MCF 10A (cell line): ENCODE results near the gene GGA3. TPM values are rescaled to one million over a fixed set of nuclear protein-coding genes. Genes with fewer than 3 reads are reported as not detected.

ENCODE experiments used
- Bru-seq: library from RNA; stranded (reverse); fragments of 400-500 nt; gene quantifications from one replicate; lab custom pipeline; 2021; lab: Mats Ljungman, UMichigan
- BruChase-seq, 2 experiments: library from RNA; stranded (reverse); fragments of 400-500 nt; gene quantifications; one replicate each; lab custom pipeline; 2021; lab: Mats Ljungman, UMichigan
- BruUV-seq: library from RNA; stranded (reverse); fragments of 400-500 nt; replicated peaks from 2 replicates; lab custom pipeline; 2021; lab: Mats Ljungman, UMichigan
- CTCF ChIA-PET: fragments of 300-600 bp; sonication (Branson Sonifier 250); formaldehyde crosslinking; extraction: SDS; loops from one replicate; lab custom pipeline; 2021; ENCODE audit warnings: antibody characterized with exemption, inconsistent platforms; lab: Yijun Ruan, JAX
- POLR2A ChIA-PET: fragments of 300-600, 350-650 bp; sonication (Branson Sonifier 250); formaldehyde crosslinking; extraction: SDS; loops from one replicate; lab custom pipeline; 2020; ENCODE audit warnings: antibody characterized with exemption, inconsistent platforms; lab: Yijun Ruan, JAX
- DNase-seq: peaks from one replicate; pipeline ENCODE4 v3.0.0-alpha.2; 2018; ENCODE audit not compliant: unreplicated experiment
- H3K27ac Mint-ChIP-seq: one replicate; pipeline ENCODE4 v1.8.0; 2022; ENCODE audit warnings: mild to moderate bottlenecking, low read depth, mixed read lengths; ENCODE audit not compliant: unreplicated experiment
- H3K27me3 Mint-ChIP-seq: one replicate; pipeline ENCODE4 v1.8.0; 2022; ENCODE audit warnings: mixed read lengths; ENCODE audit not compliant: insufficient read depth, unreplicated experiment
- H3K36me3 Mint-ChIP-seq: one replicate; pipeline ENCODE4 v1.8.0; 2022; ENCODE audit warnings: mild to moderate bottlenecking, moderate library complexity, mixed read lengths; ENCODE audit not compliant: insufficient read depth, unreplicated experiment
- H3K4me1 Mint-ChIP-seq: one replicate; pipeline ENCODE4 v1.8.0; 2022; ENCODE audit warnings: mixed read lengths; ENCODE audit not compliant: insufficient read depth, unreplicated experiment
- H3K4me3 Mint-ChIP-seq: one replicate; pipeline ENCODE4 v1.8.0; 2022; ENCODE audit warnings: mild to moderate bottlenecking, moderate library complexity, mixed read lengths; ENCODE audit not compliant: unreplicated experiment
- H3K9me3 Mint-ChIP-seq: one replicate; pipeline ENCODE4 v1.8.0; 2022; ENCODE audit warnings: mixed read lengths; ENCODE audit not compliant: unreplicated experiment
- intact Hi-C: fragments of 100-400 bp; cut with micrococcal nuclease; formaldehyde crosslinking; loops from 2 replicates; pipeline ENCODE4 v1.14.1; 2022
- long read RNA-seq: library from polyadenylated mRNA; stranded (forward); transcript quantifications from one replicate; pipeline ENCODE4 v2.0.0, GENCODE V29; 2022
- total RNA-seq: library from RNA; stranded (reverse); gene quantifications from 2 replicates; pipeline ENCODE4 v1.2.3, GENCODE V29; 2022
- TF ChIP-seq, protein P1 (sequence below): fragments of 200-600 bp; IDR thresholded peaks from one replicate; pipeline ENCODE4 v1.8.0; 2022; ENCODE audit warnings: antibody characterized with exemption, mild to moderate bottlenecking; ENCODE audit not compliant: unreplicated experiment

GGA3 gene, protein sequence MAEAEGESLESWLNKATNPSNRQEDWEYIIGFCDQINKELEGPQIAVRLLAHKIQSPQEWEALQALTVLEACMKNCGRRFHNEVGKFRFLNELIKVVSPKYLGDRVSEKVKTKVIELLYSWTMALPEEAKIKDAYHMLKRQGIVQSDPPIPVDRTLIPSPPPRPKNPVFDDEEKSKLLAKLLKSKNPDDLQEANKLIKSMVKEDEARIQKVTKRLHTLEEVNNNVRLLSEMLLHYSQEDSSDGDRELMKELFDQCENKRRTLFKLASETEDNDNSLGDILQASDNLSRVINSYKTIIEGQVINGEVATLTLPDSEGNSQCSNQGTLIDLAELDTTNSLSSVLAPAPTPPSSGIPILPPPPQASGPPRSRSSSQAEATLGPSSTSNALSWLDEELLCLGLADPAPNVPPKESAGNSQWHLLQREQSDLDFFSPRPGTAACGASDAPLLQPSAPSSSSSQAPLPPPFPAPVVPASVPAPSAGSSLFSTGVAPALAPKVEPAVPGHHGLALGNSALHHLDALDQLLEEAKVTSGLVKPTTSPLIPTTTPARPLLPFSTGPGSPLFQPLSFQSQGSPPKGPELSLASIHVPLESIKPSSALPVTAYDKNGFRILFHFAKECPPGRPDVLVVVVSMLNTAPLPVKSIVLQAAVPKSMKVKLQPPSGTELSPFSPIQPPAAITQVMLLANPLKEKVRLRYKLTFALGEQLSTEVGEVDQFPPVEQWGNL
- total RNA-seq = 32.7 and 39.5 TPM in 2 replicates
- Bru-seq, nascent RNA = percentile 68 among the genes with signal in this experiment
- percentile 82 among the genes with signal in this experiment for BruChase-seq, experiment 1, labeled RNA remaining after a 6-hour chase
- percentile 83 among the genes with signal in this experiment for BruChase-seq, experiment 2, labeled RNA remaining after a 2-hour chase
- long read RNA-seq, full-length matches to known transcripts = 17 of 47 reads
- long read RNA-seq, partial matches to known transcripts = 8 of 47 reads
- long read RNA-seq, other reads (novel, unspliced or antisense) = 22 of 47 reads

- no peaks in the 10 kb centered on the region for H3K27me3 Mint-ChIP-seq
- intact Hi-C loops = no loop called here
- POLR2A ChIA-PET = interaction anchor here (0.5 to 6.0 kb wide), 36 partner anchors 10 to 519 kb away, joined by 3 to 142 read pairs (median 4); partner anchors contain the start of genes ARMC7, FDXR, GRB2 and JPT1
- peak within 1 kb of the TSS; percentile 100 for H3K27ac Mint-ChIP-seq
- no peaks in the 10 kb centered on the region for H3K9me3 Mint-ChIP-seq
- TF ChIP-seq, protein P1, sequence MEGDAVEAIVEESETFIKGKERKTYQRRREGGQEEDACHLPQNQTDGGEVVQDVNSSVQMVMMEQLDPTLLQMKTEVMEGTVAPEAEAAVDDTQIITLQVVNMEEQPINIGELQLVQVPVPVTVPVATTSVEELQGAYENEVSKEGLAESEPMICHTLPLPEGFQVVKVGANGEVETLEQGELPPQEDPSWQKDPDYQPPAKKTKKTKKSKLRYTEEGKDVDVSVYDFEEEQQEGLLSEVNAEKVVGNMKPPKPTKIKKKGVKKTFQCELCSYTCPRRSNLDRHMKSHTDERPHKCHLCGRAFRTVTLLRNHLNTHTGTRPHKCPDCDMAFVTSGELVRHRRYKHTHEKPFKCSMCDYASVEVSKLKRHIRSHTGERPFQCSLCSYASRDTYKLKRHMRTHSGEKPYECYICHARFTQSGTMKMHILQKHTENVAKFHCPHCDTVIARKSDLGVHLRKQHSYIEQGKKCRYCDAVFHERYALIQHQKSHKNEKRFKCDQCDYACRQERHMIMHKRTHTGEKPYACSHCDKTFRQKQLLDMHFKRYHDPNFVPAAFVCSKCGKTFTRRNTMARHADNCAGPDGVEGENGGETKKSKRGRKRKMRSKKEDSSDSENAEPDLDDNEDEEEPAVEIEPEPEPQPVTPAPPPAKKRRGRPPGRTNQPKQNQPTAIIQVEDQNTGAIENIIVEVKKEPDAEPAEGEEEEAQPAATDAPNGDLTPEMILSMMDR = no peak
- CTCF ChIA-PET = interaction anchor here (0.6 to 3.7 kb wide), 7 partner anchors 9 to 823 kb away, joined by 3 to 38 read pairs (median 4); partner anchors contain the start of gene MIF4GD
- DNase-seq = peak; percentile 94
- BruUV-seq = no TSS peak
- peaks cover 48% of the 10 kb centered on the region for H3K36me3 Mint-ChIP-seq
- peaks cover 46% of the 10 kb centered on the region for H3K4me1 Mint-ChIP-seq
- H3K4me3 Mint-ChIP-seq = peak within 1 kb of the TSS; percentile 100
Measured at GRCh38 chr17:75261336-75262111, at the start of gene GGA3, which contains the start of gene MRPS7. Gene GGA3 (minus strand): TSS chr17:75261606. CDS start chr17:75261587, 19 bp downstream. Gene MRPS7 (plus strand): TSS chr17:75261879. CDS start chr17:75261901, 22 bp downstream.

- CTCF ChIA-PET = interaction anchor here (0.9 kb wide), 1 partner anchor 14 kb away, joined by 7 read pairs; no protein-coding TSS in a partner anchor
- Mint-ChIP-seq H3K9me3 (no peaks in the 10 kb centered on the region), H3K27ac (no peak overlapping the region), H3K36me3 (peaks cover 6% of the 10 kb centered on the region), H3K4me3 (no peak overlapping the region), H3K4me1 (peaks cover 9% of the 10 kb centered on the region), H3K27me3 (no peaks in the 10 kb centered on the region)
- TF ChIP-seq, protein P1 = no peak
- DNase-seq = no peak
- POLR2A ChIA-PET = interaction anchor here (0.5 to 1.7 kb wide), 5 partner anchors 11 to 46 kb away, joined by 3 to 4 read pairs (median 3); partner anchors contain the start of gene SLC25A19
- intact Hi-C loops = no loop called here
- no TSS peak for BruUV-seq
Measured at GRCh38 chr17:75308732-75309629, 47.6 kb upstream of the GGA3 start.

- TF ChIP-seq, protein P1 = no peak
- peaks cover 6% of the 10 kb centered on the region for H3K36me3 Mint-ChIP-seq
- no peak overlapping the region for H3K4me3 Mint-ChIP-seq
- intact Hi-C loops = no loop called here
- no peaks in the 10 kb centered on the region for H3K27me3 Mint-ChIP-seq
- no peaks in the 10 kb centered on the region for H3K9me3 Mint-ChIP-seq
- POLR2A ChIA-PET = interaction anchor here (1.0 to 1.7 kb wide), 2 partner anchors 12 to 27 kb away, joined by 3 read pairs; no protein-coding TSS in a partner anchor
- CTCF ChIA-PET = interaction anchor here (0.9 kb wide), 1 partner anchor 15 kb away, joined by 7 read pairs; no protein-coding TSS in a partner anchor
- DNase-seq = no peak
- no TSS peak for BruUV-seq
- peaks cover 9% of the 10 kb centered on the region for H3K4me1 Mint-ChIP-seq
- H3K27ac Mint-ChIP-seq = no peak overlapping the region
Measured at GRCh38 chr17:75307957-75308731, 46.7 kb upstream of the GGA3 start.
